Thyroid gland (tissue), 4 donors: ENCODE results near the gene TBCD. TPM values are rescaled to one million over a fixed set of nuclear protein-coding genes. Genes with fewer than 3 reads are reported as not detected.

Experiments used
- DNase-seq, 2 donors: peaks; one replicate each; pipeline ENCODE4 v3.0.0-alpha.2; 2019
- H3K27ac ChIP-seq, 3 donors: fragments of 200-600 bp; sonication (generic); 1 replicate in 2 of 3; 2 replicates in 1 of 3; pipeline ENCODE4 v1.5.1; 2016 to 2019; ENCODE audit warnings: mild to moderate bottlenecking in 1 of 3, moderate library complexity in 1 of 3
- H3K27me3 ChIP-seq: fragments of 200-600 bp; sonication (generic); one replicate; pipeline ENCODE4 v1.5.1; 2019
- H3K36me3 ChIP-seq, 2 donors: fragments of 200-600 bp; sonication (generic); one replicate each; pipeline ENCODE4 v1.5.1; 2016 to 2019
- H3K4me1 ChIP-seq, 2 donors: fragments of 200-600 bp; sonication (generic); one replicate each; pipeline ENCODE4 v1.5.1; 2017 to 2019
- H3K4me3 ChIP-seq, 3 donors: fragments of 200-600 bp; sonication (generic); replicated peaks in 1 of 3; 1 replicate in 2 of 3; 2 replicates in 1 of 3; pipeline ENCODE4 v1.5.1; 2016; ENCODE audit warnings: mild to moderate bottlenecking in 1 of 3
- H3K9me3 ChIP-seq: fragments of 200-600 bp; sonication (generic); one replicate; pipeline ENCODE4 v1.5.1; 2017
- CTCF ChIP-seq, 6 experiments: fragments of 200-600 bp in 3 of 6; fragments of 450-650 bp in 3 of 6; sonication (generic) in 3 of 6; IDR thresholded peaks; one replicate each; pipeline ENCODE4 v1.5.1; 2016 to 2019; ENCODE audit warnings: antibody characterized with exemption in 6 of 6, mild to moderate bottlenecking in 2 of 6, inconsistent platforms in 1 of 6, moderate library complexity in 1 of 6
- POLR2A ChIP-seq, 2 donors: fragments of 450-650 bp; IDR thresholded peaks; one replicate each; pipeline ENCODE4 v1.6.1; 2017; ENCODE audit warnings: antibody characterized with exemption in 2 of 2, mild to moderate bottlenecking in 2 of 2, moderate library complexity in 1 of 2
- WGBS, 2 donors: methylation state at CpG; one replicate each; pipeline ENCODE4 v1.1.5; 2017; 5-methylcytosine and 5-hydroxymethylcytosine counted together
- intact Hi-C: fragments of 100-400 bp; cut with DNase I; formaldehyde crosslinking; loops from one replicate; pipeline ENCODE4 v1.15.1; 2023
- total RNA-seq, 4 donors: library from RNA; depleted of rRNA; stranded (reverse); fragments of >200 nt; gene quantifications; one replicate each; pipeline ENCODE4 v1.2.3, GENCODE V29; 2016

TBCD gene
- total RNA-seq, 4 donors from 2014 or later: 72.6 to 85.9 (median 79.6) TPM

GRCh38 chr17:82808921-82809905 is 57.3 kb downstream of the TBCD start:
- Histone ChIP-seq H3K27me3 (no peaks in the 10 kb centered on the region), H3K4me1 (no peaks in the 10 kb centered on the region), H3K36me3 (no peaks in the 10 kb centered on the region), H3K4me3 (no peak overlapping the region), H3K27ac (no peak overlapping the region), H3K9me3 (no peaks in the 10 kb centered on the region)
- TF ChIP-seq CTCF (IDR thresholded peaks at IDR 0.05) (no peak), POLR2A (IDR thresholded peaks at IDR 0.05) (no peak)
- intact Hi-C loops: no loop called here
- 87 to 91% methylated on average over 27 to 30 of the region's 35 CpGs for WGBS, 2 donors
- no peak for DNase-seq

- TF ChIP-seq CTCF (IDR thresholded peaks at IDR 0.05) (no peak), POLR2A (IDR thresholded peaks at IDR 0.05) (no peak)
- intact Hi-C loops: no loop called here
- WGBS, 2 donors: 87 to 90% methylated on average over 21 to 22 of the region's 22 CpGs
- DNase-seq: no peak
- Histone ChIP-seq H3K4me1 (no peaks in the 10 kb centered on the region), H3K36me3 (no peaks in the 10 kb centered on the region), H3K4me3 (no peak overlapping the region), H3K27me3 (no peaks in the 10 kb centered on the region), H3K27ac (no peak overlapping the region), H3K9me3 (no peaks in the 10 kb centered on the region)
Observed at GRCh38 chr17:82810644-82811430, 59.0 kb downstream of the TBCD start.

GRCh38 chr17:82812058-82812457 is 60.2 kb downstream of the TBCD start:
- Histone ChIP-seq H3K4me3 (no peak overlapping the region), H3K27me3 (no peaks in the 10 kb centered on the region), H3K4me1 (no peaks in the 10 kb centered on the region), H3K9me3 (no peaks in the 10 kb centered on the region), H3K36me3 (no peaks in the 10 kb centered on the region), H3K27ac (no peak overlapping the region)
- intact Hi-C loops: no loop called here
- TF ChIP-seq POLR2A (IDR thresholded peaks at IDR 0.05) (no peak), CTCF (IDR thresholded peaks at IDR 0.05) (no peak)
- 93 to 100% methylated on average over 5 to 11 of the region's 15 CpGs for WGBS, 2 donors
- no peak for DNase-seq

GRCh38 chr17:82812601-82813000 is 60.7 kb downstream of the TBCD start:
- 97 to 99% methylated on average over 17 of the region's 17 CpGs for WGBS, 2 donors
- DNase-seq: no peak
- intact Hi-C loops: no loop called here

More at GRCh38 chr17:82812601-82813000, 60.7 kb downstream of the TBCD start:
- Histone ChIP-seq H3K27ac (no peak overlapping the region), H3K27me3 (no peaks in the 10 kb centered on the region), H3K4me3 (no peak overlapping the region), H3K36me3 (no peaks in the 10 kb centered on the region), H3K4me1 (no peaks in the 10 kb centered on the region), H3K9me3 (no peaks in the 10 kb centered on the region)
- TF ChIP-seq CTCF (IDR thresholded peaks at IDR 0.05) (no peak), POLR2A (IDR thresholded peaks at IDR 0.05) (no peak)
